Hepatocyte (in vitro differentiated cells): Measurements from ENCODE around the gene RIMBP2.

Experiments
- EZH2 ChIP-seq: fragments of 200-600 bp; sonication (generic); IDR thresholded peaks from 2 replicates; pipeline ENCODE4 v1.6.1; 2016; ENCODE audit warnings: antibody characterized with exemption, mild to moderate bottlenecking, borderline replicate concordance
- TF ChIP-seq, protein P1 (sequence below): fragments of 200-600 bp; sonication (generic); IDR thresholded peaks from 2 replicates; pipeline ENCODE4 v1.5.1; 2016; ENCODE audit warnings: antibody characterized with exemption, mild to moderate bottlenecking; ENCODE audit not compliant: poor library complexity

DNA sequence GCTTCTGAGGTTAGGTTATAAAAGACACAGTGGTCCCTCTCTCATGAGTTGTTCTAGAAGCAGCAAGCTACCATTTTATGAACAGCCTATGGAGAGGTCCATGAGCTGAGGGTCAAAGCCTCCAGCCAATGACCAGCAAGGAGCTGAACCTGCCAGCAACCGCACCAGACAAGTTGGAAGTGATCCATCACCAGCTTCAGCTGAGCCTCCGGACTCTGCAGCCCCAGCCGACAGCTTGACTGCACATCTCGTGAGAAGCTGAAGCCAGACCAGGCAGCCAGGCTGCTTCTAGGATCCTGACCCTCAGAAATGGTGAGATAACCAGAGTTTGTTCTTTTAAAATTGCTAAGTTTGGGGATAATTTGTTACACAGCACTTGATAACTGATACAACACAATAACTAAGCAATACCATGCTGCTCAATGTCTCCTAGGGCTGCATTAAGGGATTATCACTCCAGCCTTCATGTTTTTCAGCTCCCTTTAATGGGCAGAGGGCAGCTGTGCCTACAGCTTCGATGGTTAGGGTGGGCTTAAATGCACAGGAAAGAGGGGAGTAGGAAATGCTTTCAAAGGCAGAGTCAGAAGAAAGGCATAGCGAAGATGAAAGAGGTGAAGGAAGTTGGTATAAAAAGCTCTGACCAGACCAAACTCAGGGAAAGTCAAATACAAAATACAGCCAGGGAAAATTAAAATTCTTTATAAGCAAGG is 149.5 kb downstream of the RIMBP2 start:
- TF ChIP-seq EZH2, result no peak
- TF ChIP-seq, protein P1, sequence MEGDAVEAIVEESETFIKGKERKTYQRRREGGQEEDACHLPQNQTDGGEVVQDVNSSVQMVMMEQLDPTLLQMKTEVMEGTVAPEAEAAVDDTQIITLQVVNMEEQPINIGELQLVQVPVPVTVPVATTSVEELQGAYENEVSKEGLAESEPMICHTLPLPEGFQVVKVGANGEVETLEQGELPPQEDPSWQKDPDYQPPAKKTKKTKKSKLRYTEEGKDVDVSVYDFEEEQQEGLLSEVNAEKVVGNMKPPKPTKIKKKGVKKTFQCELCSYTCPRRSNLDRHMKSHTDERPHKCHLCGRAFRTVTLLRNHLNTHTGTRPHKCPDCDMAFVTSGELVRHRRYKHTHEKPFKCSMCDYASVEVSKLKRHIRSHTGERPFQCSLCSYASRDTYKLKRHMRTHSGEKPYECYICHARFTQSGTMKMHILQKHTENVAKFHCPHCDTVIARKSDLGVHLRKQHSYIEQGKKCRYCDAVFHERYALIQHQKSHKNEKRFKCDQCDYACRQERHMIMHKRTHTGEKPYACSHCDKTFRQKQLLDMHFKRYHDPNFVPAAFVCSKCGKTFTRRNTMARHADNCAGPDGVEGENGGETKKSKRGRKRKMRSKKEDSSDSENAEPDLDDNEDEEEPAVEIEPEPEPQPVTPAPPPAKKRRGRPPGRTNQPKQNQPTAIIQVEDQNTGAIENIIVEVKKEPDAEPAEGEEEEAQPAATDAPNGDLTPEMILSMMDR, result no peak
